ENCODE data around the gene SHD. TPM values are rescaled to one million over a fixed set of nuclear protein-coding genes. Genes with fewer than 3 reads are reported as not detected.

SHD gene
- total RNA-seq, 2 experiments from 2014 or later = not detected

Other genes starting within 250 kb of the SHD start
- gene ZBTB7A, start 212.4 kb upstream of the SHD start, total RNA-seq = 10 to 100 TPM; 39.4 to 47.5 TPM
- gene MAP2K2, start 155.1 kb upstream of the SHD start, total RNA-seq = 100 to 1,000 TPM; 175 to 202 TPM
- under 1 TPM in 1 of 2 experiments, not detected in 1; 0.07 TPM for gene CREB3L3, start 125.6 kb upstream of the SHD start, total RNA-seq
- gene SIRT6, start 96.7 kb upstream of the SHD start, total RNA-seq = 10 to 100 TPM; 31.3 to 35.2 TPM
- under 1 TPM; 0.60 to 0.72 TPM for gene ANKRD24, start 96.6 kb upstream of the SHD start, total RNA-seq
- 1 to 10 TPM in 1 of 2 experiments, under 1 TPM in 1; 0.27 to 1.2 TPM for gene EBI3, start 49.7 kb upstream of the SHD start, total RNA-seq
- 10 to 100 TPM; 24.8 to 25.5 TPM for gene YJU2, start 32.2 kb upstream of the SHD start, total RNA-seq
- gene TMIGD2, start 23.1 kb downstream of the SHD start, total RNA-seq = 10 to 100 TPM; 45.4 to 48.7 TPM
- gene FSD1, start 25.3 kb downstream of the SHD start, total RNA-seq = 10 to 100 TPM; 12.7 to 17.2 TPM
- 10 to 100 TPM; 10.4 to 11.9 TPM for gene STAP2, start 59.6 kb downstream of the SHD start, total RNA-seq
- 10 to 100 TPM; 21.2 to 28.1 TPM for gene MPND, start 64.3 kb downstream of the SHD start, total RNA-seq
- gene SH3GL1, start 121.3 kb downstream of the SHD start, total RNA-seq = 10 to 100 TPM; 67.7 to 68.2 TPM
- gene CHAF1A, start 123.4 kb downstream of the SHD start, total RNA-seq = 10 to 100 TPM; 77.1 to 83.7 TPM
- gene UBXN6, start 178.5 kb downstream of the SHD start, total RNA-seq = 10 to 100 TPM; 36.2 to 44.6 TPM
- gene HDGFL2, start 193.0 kb downstream of the SHD start, total RNA-seq = 10 to 100 TPM; 58.3 to 62.1 TPM
- gene PLIN4, start 239.2 kb downstream of the SHD start, total RNA-seq = not detected